A549 (cell line): Measurements from ENCODE around the gene FAM149B1.

Experiments used
- ATOH8 ChIP-seq: fragments of 250-450 bp; sonication (Bioruptor Pico); IDR thresholded peaks from 2 replicates; pipeline ENCODE4 v1.5.0; 2020; ENCODE audit warnings: low read depth, mild to moderate bottlenecking, moderate library complexity
- CHD4 ChIP-seq: fragments of 200-600 bp; sonication (generic); IDR thresholded peaks from 2 replicates; pipeline ENCODE4 v1.6.1; 2016; ENCODE audit warnings: antibody characterized with exemption, mild to moderate bottlenecking, borderline replicate concordance
- CTCF ChIP-seq: fragments of >200 bp; sonication (Bioruptor Twin); formaldehyde crosslinking; IDR thresholded peaks from 3 replicates; pipeline ENCODE4 v1.5.1; 2016
- EP300 ChIP-seq, 2 experiments: fragments of >200 bp; sonication (Bioruptor Twin); formaldehyde crosslinking; IDR thresholded peaks; 2 replicates in 1 of 2; 3 replicates in 1 of 2; pipeline ENCODE4 v1.6.1; 2016 to 2017
- ESRRA ChIP-seq: fragments of 150-350 bp; IDR thresholded peaks from 2 replicates; pipeline ENCODE4 v1.6.1; 2014; ENCODE audit warnings: mild to moderate bottlenecking, low read length, borderline replicate concordance
- HDAC2 ChIP-seq: fragments of 200-600 bp; sonication (generic); IDR thresholded peaks from 2 replicates; pipeline ENCODE4 v1.6.1; 2016
- PHF8 ChIP-seq: fragments of 200-600 bp; sonication (generic); IDR thresholded peaks from 2 replicates; pipeline ENCODE4 v1.6.1; 2016; ENCODE audit warnings: low read depth, mild to moderate bottlenecking, antibody characterized with exemption, moderate library complexity, borderline replicate concordance
- POLR2A ChIP-seq: IDR thresholded peaks from 2 replicates; pipeline ENCODE4 v1.6.1; 2012; ENCODE audit warnings: mild to moderate bottlenecking, low read length
- RFX5 ChIP-seq: fragments of 450-650 bp; IDR thresholded peaks from 2 replicates; pipeline ENCODE4 v1.7.1; 2014; ENCODE audit warnings: antibody characterized with exemption, mild to moderate bottlenecking, moderate library complexity
- ZNF302 ChIP-seq: fragments of 250-450 bp; sonication (Bioruptor Pico); IDR thresholded peaks from 2 replicates; pipeline ENCODE4 v1.9.0; 2021; ENCODE audit warnings: inconsistent platforms, mild to moderate bottlenecking, moderate library complexity
- TF ChIP-seq, protein P1 (sequence below): fragments of 200-600 bp; sonication (generic); IDR thresholded peaks from 2 replicates; pipeline ENCODE4 v1.6.1; 2016; ENCODE audit warnings: antibody characterized with exemption, mild to moderate bottlenecking, moderate library complexity
- TF ChIP-seq, protein P2 (sequence below): IDR thresholded peaks from 2 replicates; pipeline ENCODE4 v1.6.1; 2012

DNA sequence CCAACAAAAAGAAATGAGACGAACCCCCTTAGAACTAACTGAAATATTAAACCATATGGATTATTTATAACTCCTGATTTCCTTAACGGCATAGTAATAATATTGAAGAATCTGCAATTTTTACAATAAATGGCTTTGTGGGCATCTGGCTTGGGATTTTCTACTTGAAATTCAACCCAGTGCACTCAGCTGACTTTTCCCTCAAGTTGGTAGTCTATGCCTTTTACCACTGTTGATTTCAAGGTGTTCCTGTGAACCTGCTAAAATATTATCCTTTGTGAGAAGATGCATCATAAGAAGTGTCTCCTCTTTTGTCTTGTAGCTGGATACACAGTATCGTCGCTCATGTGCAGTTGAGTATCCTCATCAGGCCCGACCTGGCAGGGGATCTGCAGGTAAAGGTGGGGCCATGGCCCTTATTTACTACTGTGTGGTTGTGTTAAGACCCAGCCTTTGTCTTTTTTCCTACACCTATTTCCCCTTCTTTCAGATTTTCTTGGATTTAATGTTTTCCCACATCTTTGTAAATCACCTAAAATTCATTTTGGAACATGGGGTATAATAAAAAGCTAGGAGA lies 71.2 kb downstream of the FAM149B1 start:
- TF ChIP-seq CTCF (no peak), POLR2A (no peak), CHD4 (no peak), ATOH8 (CRISPR knock-in tag) (no peak), ZNF302 (CRISPR knock-in tag) (no peak), EP300 (IDR thresholded peaks at IDR 0.05) (no peak), HDAC2 (no peak), RFX5 (no peak), ESRRA (no peak), PHF8 (no peak)
- TF ChIP-seq, protein P1, sequence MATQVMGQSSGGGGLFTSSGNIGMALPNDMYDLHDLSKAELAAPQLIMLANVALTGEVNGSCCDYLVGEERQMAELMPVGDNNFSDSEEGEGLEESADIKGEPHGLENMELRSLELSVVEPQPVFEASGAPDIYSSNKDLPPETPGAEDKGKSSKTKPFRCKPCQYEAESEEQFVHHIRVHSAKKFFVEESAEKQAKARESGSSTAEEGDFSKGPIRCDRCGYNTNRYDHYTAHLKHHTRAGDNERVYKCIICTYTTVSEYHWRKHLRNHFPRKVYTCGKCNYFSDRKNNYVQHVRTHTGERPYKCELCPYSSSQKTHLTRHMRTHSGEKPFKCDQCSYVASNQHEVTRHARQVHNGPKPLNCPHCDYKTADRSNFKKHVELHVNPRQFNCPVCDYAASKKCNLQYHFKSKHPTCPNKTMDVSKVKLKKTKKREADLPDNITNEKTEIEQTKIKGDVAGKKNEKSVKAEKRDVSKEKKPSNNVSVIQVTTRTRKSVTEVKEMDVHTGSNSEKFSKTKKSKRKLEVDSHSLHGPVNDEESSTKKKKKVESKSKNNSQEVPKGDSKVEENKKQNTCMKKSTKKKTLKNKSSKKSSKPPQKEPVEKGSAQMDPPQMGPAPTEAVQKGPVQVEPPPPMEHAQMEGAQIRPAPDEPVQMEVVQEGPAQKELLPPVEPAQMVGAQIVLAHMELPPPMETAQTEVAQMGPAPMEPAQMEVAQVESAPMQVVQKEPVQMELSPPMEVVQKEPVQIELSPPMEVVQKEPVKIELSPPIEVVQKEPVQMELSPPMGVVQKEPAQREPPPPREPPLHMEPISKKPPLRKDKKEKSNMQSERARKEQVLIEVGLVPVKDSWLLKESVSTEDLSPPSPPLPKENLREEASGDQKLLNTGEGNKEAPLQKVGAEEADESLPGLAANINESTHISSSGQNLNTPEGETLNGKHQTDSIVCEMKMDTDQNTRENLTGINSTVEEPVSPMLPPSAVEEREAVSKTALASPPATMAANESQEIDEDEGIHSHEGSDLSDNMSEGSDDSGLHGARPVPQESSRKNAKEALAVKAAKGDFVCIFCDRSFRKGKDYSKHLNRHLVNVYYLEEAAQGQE = no peak
- TF ChIP-seq, protein P2, sequence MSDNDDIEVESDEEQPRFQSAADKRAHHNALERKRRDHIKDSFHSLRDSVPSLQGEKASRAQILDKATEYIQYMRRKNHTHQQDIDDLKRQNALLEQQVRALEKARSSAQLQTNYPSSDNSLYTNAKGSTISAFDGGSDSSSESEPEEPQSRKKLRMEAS = no peak
